IPS-18c (cell line): ENCODE data around the gene SECISBP2.
"Not testable (repeated sequence)": the region's sequence is repeated elsewhere in the genome, so short reads cannot be mapped to it uniquely, and the experiment has no call there.

Experiments
- H3K4me3 ChIP-seq: 2 replicates; pipeline ENCODE4 v1.7.0; 2013; ENCODE audit warnings: low read depth, mild to moderate bottlenecking, low read length, moderate library complexity; ENCODE audit not compliant: insufficient read depth
- H3K9me3 ChIP-seq: one replicate; pipeline ENCODE4 v1.6.1; 2013; ENCODE audit warnings: mild to moderate bottlenecking, low read length, moderate library complexity; ENCODE audit not compliant: control insufficient read depth, insufficient read depth

Gene SECISBP2

DNA sequence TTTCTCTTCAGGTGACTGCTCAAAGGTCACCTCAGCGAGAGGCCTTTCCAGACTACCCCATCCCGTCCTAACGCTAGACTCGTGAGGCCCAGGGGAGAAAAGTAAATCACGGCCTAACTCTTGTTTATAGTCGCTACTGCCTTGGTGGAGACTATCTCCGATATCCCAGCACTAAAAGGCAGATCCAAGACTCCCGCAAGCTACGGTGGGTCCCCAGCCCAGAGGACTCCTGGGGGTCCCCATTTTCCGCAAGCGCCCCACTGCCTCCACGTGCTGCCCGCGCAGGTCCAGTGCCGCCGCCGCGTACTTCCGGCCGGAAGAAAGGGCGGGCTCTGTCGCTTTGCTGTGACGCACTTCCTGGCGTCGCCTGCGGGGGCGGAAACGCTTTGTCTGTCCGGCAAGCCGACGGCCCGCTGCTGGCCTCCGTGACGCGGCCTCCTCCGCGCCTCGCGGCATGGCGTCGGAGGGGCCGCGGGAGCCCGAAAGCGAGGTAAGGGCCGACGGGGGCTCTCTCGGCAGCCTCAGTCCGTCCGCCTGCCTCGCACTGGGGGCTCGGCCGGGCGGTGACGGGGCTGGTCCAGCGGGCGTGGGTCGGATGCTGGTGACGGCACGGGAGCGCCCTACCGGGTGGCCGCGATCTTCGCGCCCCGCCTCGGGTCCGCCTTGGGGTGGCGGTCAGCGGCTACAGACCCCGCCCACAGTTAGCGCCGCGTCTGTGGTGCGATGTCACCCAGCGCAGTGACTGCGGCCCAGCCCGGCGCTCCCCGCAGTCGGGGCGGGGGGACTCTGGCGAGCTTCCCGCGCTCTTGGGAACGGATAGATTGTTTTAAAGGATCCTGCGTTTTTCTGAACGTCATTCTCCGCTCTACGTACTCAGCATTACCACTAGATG lies at the start of gene SECISBP2:
Gene SECISBP2 (plus strand): TSS at position 378 of the 892 bp plus-strand sequence. CDS start 77 bp downstream, at position 455.
- H3K9me3 ChIP-seq, result no peaks in the 10 kb centered on the region
- H3K4me3 ChIP-seq, result peak within 1 kb of the TSS; percentile 85

DNA sequence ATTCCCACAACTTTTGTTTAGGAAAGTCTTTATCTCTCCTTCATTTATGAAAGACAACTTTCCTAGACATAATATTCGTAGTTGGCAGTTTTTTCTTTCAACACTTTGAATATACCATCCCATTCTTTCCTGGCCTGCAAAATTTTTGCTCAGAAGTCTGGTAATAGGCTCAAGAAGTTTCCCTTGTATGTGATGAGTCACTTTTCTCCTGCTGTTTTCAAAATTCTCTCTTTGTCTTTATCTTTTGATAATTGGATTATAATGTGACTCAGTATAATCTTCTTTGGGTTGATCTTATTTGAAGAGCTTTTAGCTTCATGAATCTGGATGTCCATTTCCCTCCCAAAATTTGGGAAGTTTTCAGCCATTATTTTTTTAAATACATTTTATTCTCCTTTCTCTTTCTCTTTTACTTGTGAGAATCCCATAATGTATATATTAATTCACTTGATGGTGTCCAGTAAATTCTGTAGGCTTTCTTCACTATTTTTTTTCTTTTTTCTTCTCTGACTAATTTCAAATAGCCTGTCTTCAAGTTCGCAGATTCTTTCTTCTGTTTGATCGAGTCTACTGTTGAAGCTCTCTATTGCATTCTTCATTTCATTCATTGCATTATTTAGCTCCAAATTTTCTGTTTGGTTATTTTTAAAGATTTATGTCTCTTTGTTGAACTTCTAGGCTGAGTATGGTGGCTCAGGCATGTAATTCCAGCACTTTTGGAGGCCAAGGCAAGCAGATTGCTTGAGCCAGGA lies 44.6 kb upstream of the SECISBP2 start:
- Histone ChIP-seq H3K9me3 (peaks cover 4% of the 10 kb centered on the region), H3K4me3 (no peak overlapping the region)

DNA sequence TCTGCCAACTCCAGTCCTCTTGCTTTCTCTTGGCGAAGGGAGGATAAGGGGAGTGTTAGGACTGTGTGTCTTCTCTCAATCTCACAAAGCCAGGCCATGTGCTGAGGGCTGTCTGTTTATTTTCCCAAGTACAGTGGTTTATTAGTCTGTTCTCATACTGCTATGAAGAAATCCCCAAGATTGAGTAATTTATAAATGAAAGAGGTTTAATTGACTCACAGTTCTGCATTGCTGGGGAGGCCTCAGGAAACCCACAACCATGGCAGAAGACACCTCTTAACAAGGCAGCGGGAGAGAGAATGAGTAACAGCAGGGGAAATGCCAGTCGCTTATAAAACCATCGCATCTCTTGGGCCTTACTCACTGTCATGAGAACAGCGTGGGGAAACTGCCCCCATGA lies 43.5 kb upstream of the SECISBP2 start:
- peaks cover 4% of the 10 kb centered on the region for H3K9me3 ChIP-seq
- H3K4me3 ChIP-seq, result no peak overlapping the region

GRCh38 chr9:89276040-89276439 lies 42.3 kb upstream of the SECISBP2 start:
- H3K4me3 ChIP-seq, H3K9me3 ChIP-seq: not testable (repeated sequence)

DNA sequence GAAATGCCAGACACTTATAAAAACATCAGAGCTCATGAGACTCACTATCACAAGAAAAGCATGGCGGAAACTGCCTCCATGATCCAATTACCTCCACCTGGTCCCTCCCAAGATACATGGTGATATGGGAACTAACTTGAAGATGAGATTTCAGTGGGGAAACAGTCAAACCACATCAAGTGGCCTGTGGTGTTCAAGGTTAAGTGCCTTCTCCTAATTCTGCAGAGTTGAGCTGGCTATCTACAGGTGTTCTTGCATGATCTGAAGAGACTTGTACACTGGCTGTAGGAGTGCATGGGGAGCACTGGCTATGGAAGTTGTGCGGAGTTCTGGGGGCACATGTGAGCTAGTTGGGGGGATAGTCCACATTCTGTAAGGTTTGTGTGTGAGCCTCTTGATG lies 41.3 kb upstream of the SECISBP2 start:
- peaks cover 4% of the 10 kb centered on the region for H3K9me3 ChIP-seq
- H3K4me3 ChIP-seq, result no peak overlapping the region

GRCh38 chr9:89277454-89277853 lies 40.8 kb upstream of the SECISBP2 start:
- Histone ChIP-seq H3K4me3 (no peak overlapping the region), H3K9me3 (peaks cover 4% of the 10 kb centered on the region)

DNA sequence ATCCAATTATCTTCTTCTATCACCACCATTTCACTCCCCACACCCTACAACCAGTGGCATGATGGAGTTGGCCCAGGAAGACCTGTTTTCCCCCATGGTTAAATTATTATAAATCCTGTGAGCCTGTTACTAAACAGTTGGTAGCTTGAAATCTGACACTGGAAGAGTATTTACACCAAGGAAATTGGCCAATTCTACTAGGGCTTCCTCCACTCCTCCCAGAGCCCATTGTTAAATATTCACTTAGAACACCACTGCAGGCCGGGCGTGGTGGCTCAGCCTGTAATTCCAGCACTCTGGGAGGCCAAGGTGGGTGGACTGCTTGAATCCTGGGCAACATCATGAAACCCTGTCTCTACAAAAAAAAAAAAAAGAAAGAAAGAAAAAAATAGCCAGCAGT lies 39.7 kb upstream of the SECISBP2 start:
- Histone ChIP-seq H3K4me3 (no peak overlapping the region), H3K9me3 (peaks cover 4% of the 10 kb centered on the region)

- no peak overlapping the region for H3K4me3 ChIP-seq
- H3K9me3 ChIP-seq, result peaks cover 4% of the 10 kb centered on the region
These were observed 39.1 kb upstream of the SECISBP2 start for GRCh38 chr9:89278997-89279739.

GRCh38 chr9:89281106-89281505 lies 37.2 kb upstream of the SECISBP2 start:
- H3K4me3 ChIP-seq, result no peak overlapping the region
- no peaks in the 10 kb centered on the region for H3K9me3 ChIP-seq

- H3K9me3 ChIP-seq, H3K4me3 ChIP-seq: not testable (repeated sequence)
These were observed 35.9 kb upstream of the SECISBP2 start for GRCh38 chr9:89282248-89282968.

GRCh38 chr9:89284076-89284475 lies 34.2 kb upstream of the SECISBP2 start:
- H3K4me3 ChIP-seq, result no peak overlapping the region
- H3K9me3 ChIP-seq, result peaks cover 2% of the 10 kb centered on the region

- H3K9me3 ChIP-seq, result peaks cover 5% of the 10 kb centered on the region
- no peak overlapping the region for H3K4me3 ChIP-seq
These were observed 26.6 kb upstream of the SECISBP2 start for GRCh38 chr9:89291741-89292140.

- Histone ChIP-seq H3K4me3 (no peak overlapping the region), H3K9me3 (peaks cover 8% of the 10 kb centered on the region)
These were observed 25.3 kb upstream of the SECISBP2 start for GRCh38 chr9:89293014-89293413.

- Histone ChIP-seq H3K4me3 (no peak overlapping the region), H3K9me3 (peaks cover 8% of the 10 kb centered on the region)
These were observed 22.9 kb upstream of the SECISBP2 start for GRCh38 chr9:89295400-89295799.

- H3K4me3 ChIP-seq, H3K9me3 ChIP-seq: not testable (repeated sequence)
These were observed 16.3 kb upstream of the SECISBP2 start for GRCh38 chr9:89301996-89302395.

GRCh38 chr9:89304020-89304833 lies 14.1 kb upstream of the SECISBP2 start:
- Histone ChIP-seq H3K9me3 (peaks cover 2% of the 10 kb centered on the region), H3K4me3 (no peak overlapping the region)
